Activated CD8-positive, alpha-beta memory T cell treated with anti-CD3 and anti-CD28 coated beads for 4 hours (primary cell): Measurements from ENCODE around the gene OR52N5.

Experiments used
- DNase-seq, 2 donors: peaks; one replicate each; pipeline ENCODE4 v3.0.0-alpha.2; 2020; ENCODE audit warnings: low read depth in 2 of 2

Gene OR52N5

DNA sequence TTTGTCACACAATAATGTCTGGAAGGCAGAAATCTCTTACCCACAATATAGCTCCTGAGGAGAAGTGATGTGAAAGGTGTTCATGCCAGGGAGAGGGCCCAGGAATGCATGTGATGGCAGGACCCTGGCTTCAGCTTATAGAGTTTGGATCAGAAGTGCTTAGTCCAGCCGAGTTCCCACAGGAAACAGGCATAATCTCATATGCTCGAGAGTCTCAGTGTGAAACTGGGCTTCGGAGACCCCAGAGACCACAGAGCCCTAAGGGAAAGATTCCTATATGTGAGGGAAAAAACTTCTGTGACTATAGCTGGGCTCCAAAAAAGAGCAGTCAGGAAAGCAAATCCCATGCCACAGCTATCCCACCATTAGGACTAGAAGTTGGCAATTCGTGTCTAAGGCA lies at the start of gene OR52N5:
OR52N5 (minus strand) TSS at position 101 of the 400 bp plus-strand sequence. CDS start 4,721 bp downstream, outside the sequence.
- no peak for DNase-seq

DNA sequence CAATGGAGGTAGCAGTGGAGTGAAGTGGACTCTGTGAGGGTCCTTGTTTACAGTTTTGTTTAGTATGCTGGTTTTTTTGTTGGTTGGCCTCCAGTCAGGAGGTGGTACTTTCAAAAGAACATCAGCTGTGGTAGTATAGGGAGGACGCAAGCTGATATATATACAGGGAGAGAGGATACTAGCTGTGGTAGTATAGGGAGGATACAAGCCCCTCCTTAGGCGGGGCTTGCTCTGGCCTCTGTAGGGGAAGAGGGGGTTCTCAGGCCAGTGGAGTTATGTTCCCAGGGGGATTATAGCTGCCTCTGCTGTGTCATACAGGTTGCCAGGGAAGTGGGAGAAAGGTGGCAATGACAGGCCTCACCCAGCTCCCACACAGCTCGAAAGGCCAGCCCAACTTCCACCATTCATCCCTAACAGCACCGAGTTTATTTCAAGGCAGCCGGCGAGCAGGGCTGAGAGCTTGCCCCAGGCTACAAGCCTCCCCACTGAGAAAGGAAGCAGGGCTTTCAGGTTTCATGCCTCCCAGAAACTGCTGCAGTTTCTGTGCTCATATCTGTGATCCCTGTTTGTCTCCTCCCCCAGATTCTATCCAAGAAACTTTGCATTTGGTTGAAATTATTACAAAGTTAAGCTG lies 48.2 kb upstream of the OR52N5 start:
- no peak for DNase-seq

DNA sequence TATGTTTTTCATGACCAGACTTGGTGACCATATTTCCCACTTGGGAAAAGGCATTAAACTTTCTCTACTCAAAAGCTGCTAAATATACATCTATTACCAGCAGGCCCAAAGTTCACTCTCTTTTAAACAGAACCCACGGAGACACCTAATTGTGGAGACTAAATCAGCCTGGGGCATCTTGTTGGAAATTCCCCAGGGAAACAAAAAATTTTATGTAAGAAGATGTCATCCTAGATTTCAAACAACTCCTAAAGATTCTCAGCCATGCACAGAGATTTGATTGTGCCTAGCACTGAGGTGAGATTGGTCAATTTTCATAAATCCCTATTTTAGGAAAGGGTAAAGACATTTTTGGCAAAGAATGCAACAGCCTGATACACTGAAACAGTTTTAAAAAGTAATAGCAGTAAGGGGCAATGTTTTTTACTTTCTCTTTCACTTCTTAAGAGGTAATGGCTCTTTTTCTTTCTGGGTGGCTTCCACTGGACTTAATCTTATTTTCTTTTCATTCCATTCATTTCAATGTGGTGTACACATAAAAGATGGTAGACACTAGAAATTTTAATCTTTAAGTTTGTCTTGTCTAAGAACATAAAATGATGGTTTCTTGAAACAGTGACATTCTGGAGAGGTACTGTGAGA lies 35.2 kb upstream of the OR52N5 start:
- no peak for DNase-seq

DNA sequence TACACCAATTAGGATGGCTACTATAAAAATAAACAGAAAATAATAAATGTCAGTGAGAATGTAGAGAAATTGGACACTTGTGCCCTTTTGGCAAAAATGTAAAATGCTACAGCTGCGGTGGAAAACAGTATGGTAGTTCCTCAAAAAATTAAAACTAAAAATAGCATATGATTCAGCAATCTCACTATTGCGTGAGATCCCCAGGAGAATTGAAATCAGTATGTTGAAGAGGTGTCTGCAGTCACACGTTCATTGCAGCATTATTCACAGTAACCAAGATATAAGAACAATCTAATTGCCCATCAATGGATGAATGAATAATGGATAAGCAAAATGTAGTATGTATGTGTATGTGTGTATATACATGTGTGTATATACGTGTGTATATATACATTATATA lies 32.4 kb upstream of the OR52N5 start:
- no peak for DNase-seq

DNA sequence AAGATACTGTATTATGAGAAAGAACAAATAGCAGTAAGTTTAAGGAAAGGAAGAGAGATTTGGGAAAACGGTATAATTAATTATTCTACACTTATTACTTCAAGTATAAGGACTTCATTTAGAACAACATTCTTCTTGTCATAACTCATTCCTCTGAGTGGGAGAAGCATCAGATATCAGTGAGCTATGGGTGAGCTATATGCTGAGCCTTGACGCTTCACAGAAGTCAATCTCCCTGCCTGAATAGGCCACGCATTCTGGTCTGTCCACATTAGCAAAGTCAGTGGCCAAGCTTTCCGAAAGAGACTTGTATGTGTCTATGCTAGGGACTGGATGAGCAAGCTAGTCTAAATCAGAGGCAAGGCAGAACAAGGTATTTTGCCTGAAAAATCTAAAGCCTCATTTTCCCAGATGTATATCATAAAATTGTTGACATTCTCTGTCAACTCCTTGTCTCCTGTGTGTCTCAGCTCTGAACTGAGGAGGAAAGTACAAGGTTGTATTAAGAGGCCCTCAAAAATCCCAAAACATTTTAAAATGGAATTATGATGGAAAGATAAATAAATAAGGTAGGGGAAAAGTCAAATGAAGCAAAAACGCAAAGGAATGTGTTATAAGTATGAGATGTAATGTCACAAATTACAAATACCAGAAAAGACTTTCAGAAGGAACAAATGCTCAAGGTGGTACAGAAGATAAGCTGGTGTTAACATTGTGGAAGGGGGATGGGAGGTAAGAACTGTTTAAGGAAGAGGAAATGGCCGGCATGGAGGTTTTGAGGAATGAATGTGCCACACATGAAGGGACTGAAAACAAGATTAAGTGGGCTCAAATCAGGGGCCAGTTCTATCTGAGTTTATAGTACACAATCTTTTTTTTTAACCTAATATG lies 27.0 kb upstream of the OR52N5 start:
- DNase-seq = no peak

DNA sequence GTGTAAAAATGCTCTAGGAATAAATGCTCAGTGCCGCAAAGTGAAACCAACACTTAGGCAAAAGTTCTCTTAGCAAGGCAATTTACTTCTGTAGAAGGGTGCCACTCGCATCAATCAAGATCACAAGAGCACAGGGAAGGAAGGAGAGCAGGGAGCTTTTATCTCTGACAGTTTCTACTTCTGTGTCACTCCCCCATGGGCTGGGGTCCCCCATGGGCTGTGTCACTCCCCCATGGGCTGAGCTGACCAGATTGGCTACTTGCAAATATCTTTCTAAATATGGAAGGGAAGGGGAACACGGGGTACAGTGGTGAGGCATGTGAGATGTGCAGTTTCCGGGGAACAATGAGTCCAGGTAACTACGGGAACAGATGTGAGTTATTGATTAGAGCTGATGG lies 26.0 kb upstream of the OR52N5 start:
- no peak for DNase-seq

DNA sequence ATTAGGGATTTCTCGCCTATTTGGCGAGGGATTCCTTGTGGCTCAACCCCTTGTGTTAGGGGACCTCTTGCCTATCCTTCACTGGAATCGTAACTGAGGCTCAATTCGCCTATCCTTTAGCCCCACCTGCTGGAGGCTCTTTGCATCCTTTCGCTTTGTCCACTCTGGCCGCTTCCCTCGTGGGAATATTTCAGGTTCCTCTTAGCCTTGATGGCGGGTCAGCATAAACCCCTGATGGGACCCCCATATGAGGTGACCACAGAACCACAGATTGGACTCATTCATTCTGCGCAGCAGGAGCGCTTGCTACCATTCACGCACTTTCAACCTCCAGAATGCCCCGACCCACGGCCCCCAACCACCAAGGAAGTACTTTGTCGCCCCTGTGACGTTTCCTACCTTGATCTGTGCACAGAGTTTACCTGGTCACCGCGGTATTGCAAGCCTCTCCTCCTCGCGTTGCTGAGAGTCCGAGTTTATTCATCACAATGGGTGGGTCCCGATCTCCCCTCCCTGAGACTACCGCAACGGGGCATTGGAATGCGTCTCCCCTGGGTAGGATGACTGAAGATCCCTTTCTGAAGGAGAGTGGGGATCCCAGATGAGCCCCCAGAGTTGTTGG lies 25.5 kb upstream of the OR52N5 start, which contains the start of gene OR52N2:
OR52N2 (plus strand) TSS at position 425 of the 622 bp plus-strand sequence. CDS start 11,412 bp downstream, outside the sequence.
- peak; percentile 35 to 45 for DNase-seq

DNA sequence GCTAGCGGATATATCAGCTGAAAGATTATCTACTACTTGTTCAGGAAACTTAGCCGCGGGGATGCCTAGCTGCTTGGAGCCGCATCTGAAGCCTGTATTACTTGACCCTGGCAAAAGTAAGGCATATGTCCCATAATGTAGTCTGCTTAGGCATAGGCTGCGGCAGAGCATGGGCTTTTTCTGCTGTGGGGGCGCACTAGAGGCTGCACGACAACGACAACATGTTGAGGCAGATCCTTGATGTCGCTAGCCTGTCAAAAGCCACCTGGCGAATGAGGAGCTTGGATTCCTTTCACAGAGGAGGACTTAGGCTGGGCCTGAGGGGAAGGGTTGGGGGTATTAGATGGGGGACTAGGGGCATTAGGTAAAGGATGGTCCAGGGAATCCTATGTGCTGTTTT lies 24.4 kb upstream of the OR52N5 start:
- no peak for DNase-seq

DNA sequence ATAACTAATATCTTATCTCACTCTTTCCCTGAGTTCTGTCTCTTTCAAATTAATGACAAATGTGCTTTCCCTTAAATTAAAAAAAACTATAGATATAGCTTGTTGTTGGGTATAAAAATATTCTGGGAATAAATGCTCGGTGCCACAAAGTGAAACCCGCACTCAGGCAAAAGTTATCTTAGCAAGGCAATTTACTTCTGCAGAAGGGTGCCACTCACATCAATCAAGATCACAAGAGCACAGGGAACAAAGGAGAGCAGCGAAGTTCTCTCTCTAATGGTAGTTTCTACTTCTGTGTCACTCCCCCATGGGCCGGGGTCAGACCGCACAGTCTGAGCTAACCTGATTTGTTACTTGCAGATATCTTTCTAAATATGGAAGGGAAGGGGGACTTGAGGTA lies 20.8 kb upstream of the OR52N5 start:
- no peak for DNase-seq

DNA sequence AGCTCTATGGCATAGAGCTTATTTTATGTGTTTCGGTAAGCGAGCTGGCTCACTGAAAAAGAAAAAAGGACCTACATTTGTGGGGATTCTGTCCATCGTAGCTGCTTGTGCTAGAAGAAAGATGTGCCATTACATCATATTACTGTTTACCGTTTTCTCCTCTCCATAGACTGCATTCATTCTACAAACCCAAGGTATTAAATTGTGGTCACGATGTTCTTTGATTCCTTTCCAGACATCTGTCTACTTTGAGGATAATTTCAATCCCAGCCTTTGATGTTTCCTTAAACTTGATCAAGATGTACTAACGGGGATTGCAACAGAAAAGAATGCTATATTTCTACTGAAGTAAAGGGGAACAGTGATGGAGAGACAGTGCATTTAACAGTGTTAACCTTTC lies 13.4 kb upstream of the OR52N5 start:
- DNase-seq = no peak

DNA sequence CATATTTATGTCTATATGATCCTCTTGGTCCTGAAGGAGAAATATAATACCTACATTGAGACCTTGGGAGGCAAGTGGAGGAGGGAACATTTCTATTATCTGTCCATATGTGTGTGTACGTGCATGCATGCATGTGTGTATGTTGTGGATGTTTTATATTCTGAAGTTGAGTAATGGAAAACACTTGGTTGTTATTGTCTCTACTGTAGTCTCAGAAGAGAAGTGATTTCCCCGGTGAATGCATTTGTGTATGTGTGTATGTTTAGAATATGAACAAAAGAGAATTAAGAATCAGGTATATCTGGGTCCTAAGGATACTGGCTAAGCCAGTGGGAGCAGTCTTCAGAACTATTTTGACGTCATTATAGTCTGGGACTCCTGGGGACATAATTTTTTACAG lies 8.0 kb upstream of the OR52N5 start, which contains the start of gene OR52N1:
OR52N1 (minus strand) TSS at position 101 of the 400 bp plus-strand sequence. CDS start 2,449 bp downstream, outside the sequence.
- DNase-seq = no peak

DNA sequence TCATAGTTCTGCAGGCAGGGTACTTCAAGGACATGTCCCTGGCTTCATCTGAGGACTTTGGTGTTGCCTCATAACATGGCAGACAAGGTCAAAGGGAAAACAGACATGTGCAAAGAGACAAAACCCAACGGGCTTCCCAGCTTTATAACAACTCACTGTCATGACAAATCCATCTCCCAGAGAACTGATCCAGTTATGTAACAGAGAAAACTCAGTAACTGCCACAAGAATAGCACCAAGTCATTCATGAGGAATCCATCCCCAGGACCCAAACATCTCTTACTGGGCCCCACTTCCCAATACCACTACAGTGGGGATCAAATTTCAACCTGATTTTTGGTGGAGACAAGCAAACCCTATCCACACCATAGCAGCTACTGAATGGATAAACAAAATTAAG lies 16.1 kb downstream of the OR52N5 start:
- DNase-seq = no peak

DNA sequence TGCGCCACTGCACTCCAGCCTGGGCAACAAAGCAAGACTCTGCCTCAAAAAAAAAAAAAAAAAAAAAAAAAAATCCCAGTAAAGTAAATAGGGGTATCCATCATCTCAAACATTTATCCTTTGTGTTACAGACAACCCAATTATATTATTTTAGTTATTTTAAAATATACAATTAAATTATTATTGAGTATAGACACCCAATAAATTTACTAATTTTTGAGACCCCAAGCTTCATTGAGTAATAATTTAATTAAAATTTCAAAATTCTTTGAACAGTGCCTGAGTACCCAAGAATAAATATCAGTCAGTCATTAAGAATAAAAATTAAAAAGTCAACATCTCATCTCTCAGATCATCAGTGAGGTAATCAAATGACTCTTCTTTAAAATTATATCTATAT lies 29.2 kb downstream of the OR52N5 start, which contains the start of gene OR52N4:
OR52N4 (plus strand) TSS at position 301 of the 400 bp plus-strand sequence. CDS start 498 bp downstream, outside the sequence.
- DNase-seq = no peak

DNA sequence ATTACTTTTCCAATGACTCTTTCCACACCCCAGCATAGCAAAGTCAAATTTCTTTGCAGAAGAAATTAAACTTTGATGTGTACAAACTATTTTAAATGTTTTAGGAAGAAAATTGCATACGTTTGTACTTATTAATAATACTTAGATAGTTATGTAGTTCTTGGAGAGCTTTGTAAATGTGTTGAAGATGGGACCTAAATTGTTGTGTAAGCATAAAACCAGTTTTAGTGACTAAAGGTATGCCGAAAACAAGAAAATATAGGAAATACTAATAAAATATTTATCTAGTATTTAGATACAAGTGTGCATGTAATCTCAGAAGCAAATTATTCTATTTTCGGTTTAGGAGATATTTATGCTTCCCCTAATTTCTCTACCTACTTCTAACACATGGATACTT lies 33.3 kb downstream of the OR52N5 start:
- no peak for DNase-seq

DNA sequence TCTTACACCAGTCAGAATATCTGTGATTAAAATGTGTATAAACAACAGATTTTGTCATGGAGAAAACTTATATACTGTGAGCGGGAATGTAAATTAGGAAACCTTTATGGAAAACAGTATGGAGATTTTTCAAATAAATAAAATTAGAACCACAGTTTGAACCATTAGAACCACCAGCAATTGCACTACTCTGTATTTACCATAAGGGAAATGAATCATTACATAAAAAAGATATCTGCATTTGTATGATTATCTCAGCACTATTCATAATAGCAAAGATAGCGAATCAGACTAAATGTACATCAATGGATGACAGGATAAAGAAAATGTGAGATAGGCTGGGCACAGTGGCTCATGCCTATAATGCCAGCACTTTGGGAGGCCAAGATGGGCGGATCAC lies 36.5 kb downstream of the OR52N5 start:
- no peak for DNase-seq

DNA sequence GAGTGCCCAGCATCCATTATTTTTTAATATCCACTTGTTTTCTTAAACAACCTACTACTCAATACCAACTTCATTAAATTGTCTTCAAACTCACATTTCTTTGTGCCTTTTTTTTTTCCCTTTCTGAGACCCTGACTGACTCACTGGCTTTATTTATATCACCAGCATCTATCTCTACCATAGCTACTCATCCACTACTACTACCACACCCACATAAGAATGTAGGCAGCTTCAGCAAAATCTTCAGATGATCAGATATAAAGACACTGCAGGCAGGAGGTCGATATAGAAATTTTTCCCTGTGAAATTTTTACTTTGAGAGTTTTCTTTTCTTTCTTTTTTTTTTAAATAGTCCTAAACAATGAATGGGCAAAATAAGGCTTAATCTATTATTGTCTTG lies 44.7 kb downstream of the OR52N5 start:
- DNase-seq = no peak

DNA sequence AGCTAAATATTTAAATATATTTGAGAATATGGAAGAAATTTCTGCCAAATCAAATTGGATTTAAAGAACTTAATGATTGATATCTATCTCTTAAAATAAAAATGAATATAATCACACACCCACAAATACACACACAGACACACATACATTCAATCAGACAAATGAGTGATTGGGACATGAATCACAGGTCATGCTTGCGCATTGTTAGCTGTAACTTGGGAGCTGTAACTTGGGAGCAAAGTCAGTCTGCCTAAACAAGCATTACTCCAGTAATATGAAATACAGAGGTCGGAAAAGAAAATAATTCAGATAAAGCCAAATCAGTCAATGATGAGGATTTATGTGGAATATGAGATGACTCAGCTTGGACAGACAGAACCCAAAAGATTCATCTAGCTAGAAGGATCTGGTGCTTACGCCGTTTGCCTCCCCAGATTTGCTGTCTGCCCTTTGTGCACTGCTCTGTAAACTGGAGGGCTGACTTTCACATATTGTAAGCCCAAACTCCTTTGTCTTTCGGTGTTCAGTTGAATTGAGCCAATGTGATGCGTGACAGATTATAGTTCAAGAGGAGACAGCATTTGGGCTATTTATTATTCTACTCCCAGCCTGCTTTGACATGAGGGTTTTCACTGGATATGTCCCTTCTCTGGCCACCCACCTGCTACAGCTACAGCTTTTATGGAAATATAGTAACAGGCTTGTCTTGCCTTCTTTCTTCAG lies 45.3 kb downstream of the OR52N5 start:
- DNase-seq = no peak

DNA sequence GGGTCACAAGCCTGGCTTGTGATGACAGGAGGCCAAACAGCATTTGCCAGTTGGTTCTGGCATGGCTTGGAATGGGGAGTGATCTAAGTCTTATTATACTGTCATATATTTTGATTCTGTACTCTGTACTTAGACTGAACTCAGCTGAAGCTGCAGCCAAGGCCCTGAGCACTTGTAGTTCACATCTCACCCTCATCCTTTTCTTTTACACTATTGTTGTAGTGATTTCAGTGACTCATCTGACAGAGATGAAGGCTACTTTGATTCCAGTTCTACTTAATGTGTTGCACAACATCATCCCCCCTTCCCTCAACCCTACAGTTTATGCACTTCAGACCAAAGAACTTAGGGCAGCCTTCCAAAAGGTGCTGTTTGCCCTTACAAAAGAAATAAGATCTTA lies 46.1 kb downstream of the OR52N5 start:
- no peak for DNase-seq

DNA sequence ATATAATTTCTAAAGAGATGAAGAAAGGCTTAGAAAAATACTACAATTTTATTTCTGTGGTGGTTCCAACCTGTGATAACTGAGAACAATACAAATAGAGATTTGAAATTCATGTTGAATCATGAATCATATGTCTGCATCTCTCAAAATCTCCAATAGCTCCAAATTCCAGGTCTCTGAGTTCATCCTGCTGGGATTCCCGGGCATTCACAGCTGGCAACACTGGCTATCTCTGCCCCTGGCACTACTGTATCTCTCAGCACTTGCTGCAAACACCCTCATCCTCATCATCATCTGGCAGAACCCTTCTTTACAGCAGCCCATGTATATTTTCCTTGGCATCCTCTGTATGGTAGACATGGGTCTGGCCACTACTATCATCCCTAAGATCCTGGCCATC lies 46.8 kb downstream of the OR52N5 start, which contains the start of gene OR56B1:
OR56B1 (plus strand) TSS at position 53 of the 400 bp plus-strand sequence; CDS start at position 122, 69 bp downstream.
- DNase-seq = no peak

DNA sequence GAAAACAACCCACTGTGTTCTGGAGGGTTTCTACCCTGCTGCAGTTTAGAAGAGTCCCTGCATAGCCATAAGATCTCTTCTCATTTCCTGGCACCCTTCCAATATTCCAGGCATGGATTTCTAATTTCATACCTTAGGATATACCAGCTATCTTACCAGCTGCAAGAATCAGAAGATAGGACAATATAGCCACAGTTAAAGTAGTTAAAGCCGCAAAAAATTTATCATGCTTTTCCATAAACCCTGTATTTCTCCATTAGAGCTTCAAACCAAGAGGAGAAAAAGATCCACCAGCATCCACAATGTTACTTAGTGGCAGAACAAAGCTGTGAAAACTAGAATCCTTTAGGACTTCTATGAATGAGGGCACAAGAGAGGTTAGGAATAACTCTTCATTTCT lies 55.5 kb downstream of the OR52N5 start:
- no peak for DNase-seq

DNA sequence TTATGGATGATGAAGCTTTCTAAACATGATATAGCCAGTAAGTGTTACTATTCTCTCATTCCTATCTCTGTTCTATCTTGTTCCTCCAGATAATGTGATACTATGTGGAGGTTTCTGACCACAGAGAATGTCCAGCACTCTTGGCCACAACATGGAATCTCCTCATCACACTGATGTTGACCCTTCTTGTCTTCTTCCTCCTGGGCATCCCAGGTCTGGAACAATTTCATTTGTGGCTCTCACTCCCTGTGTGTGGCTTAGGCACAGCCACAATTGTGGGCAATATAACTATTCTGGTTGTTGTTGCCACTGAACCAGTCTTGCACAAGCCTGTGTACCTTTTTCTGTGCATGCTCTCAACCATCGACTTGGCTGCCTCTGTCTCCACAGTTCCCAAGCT lies 56.8 kb downstream of the OR52N5 start:
- DNase-seq = no peak
